Activated CD4-positive, CD25-positive, alpha-beta regulatory T cell treated with anti-CD3 and anti-CD28 coated beads, Interleukin-2, amount 50 U/mL, for 72 hours (primary cell): Measurements from ENCODE around the gene WNT11.
A peak's percentile ranks its signal among the peaks of the same experiment; 100 is the strongest.

Source experiments
- DNase-seq: peaks from one replicate; pipeline ENCODE4 v3.0.0; 2021

Gene WNT11

DNA sequence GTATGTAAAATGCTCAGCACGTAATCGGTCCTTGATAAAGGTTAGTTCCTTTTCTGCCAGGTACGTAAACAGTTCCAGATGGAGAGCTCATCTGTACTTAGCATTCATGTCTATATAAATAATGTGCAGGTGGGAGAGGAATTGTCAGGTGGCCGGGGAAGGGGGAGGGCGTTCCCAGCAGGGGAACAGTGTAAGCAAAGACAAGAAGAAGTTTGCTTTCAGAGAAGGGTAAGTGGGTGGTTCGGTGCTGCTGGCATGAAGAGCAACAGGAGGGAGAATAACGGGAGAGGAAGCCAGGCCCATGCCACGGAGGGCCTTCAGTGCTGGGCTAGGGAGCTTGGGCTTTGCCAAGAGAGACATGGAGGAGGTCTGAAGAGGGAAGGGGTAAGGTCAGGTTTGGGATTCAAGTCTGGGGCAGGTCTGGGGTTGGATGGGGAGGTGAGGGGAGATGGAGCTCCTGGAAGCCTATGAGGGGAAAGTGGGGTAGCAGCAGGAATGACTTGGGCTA, 11.4 kb upstream of the WNT11 start:
- DNase-seq = no peak

- no peak for DNase-seq
Observed at GRCh38 chr11:76216536-76217325, 10.4 kb upstream of the WNT11 start.

- no peak for DNase-seq
Observed at GRCh38 chr11:76215941-76216340, 9.6 kb upstream of the WNT11 start.

DNA sequence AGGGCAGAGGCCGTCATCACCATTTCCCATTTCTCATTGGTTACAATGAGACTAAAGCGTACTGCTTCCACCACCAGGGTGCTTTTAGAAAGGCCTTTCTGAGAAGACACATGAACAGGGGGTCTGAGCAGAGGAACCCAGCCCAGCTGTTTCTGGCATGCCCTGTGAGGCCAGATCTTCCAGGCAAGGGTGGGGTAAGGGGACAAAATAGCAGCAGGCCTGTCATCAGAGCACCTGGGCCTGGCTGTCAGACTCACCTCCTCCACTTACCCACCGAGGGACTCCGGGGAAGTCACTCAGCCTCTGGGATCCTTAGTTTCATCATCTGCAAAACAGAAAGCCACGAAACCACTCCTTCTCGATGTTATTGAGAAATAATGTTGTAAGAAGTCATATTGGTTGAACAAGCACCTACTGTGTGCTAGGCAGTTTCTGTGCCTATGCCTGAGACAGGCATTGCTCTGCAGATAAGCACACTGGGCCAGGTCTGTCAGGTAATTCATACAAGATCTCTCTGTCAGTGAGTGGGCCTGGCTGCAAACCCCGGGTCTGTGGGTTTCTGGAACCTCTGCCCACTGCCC, 8.8 kb upstream of the WNT11 start:
- no peak for DNase-seq

DNA sequence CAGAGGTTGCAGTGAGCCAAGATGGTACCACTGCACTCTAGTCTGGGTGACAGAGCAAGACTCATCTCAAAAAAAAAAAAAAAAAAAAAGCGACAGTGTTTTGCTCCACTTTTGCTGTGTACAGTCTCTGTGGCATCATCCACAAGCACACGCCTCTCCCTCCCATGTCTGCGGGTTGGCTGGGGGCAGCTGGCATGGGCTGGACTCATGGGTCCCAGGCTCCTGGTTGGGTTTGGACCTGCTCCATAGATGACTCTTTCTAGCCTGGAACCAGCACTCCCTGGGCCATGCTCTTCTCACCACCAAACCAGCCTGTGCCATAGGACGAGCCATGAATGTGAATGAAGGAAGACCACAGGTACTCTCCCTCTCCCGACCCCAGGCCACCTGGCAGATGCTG, 7.9 kb upstream of the WNT11 start:
- DNase-seq = no peak

GRCh38 chr11:76212086-76213035, 6.1 kb upstream of the WNT11 start:
- DNase-seq = no peak

- no peak for DNase-seq
Observed at GRCh38 chr11:76210931-76211851, 4.9 kb upstream of the WNT11 start.

DNA sequence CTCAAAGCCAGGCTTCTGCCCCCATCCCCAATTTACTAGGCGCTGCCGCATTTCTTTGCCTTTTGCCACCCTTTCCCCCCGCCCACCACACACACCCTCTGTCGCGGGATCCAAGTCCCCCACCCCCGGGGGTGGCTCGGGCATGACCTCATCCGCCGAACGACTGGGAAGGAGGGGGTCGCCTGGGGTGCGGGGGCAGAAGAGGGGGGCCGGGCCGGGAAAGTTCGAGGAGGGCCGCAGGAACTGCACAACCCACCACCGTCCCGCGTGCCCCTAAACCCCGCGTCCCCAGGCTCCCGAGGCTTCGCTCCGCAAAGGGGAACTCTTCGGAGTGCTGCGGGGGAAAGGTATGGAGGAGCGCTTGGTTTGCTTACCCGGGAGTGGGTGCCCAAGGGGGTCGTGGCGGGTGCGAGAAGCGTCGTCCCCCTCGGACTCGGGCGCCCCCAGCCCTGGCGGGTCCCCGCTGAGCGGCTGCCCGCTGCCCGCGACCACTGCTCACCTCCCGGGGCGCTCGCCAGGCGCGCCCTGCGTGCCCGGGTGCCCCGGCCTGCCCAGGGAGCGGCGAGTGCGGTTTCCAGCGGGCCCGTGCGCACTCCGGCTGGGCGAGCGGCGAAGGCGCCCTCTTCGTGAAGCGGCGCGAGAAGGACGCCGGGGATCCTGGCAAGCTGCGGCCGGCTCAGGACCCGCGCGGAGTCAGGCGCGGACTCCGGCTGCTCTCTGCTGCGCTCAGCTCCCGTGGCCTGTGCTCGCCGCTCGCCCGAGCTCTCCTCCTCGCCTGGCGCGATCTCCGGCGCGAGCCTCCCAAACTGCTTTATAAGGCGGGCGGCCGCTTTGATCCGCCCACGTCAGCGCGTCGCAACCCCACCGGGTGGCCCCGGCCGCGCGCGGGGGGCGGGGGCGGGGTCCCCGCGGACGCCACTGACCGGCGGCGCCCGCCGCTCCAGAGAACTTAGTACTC, 4.0 kb upstream of the WNT11 start:
- no peak for DNase-seq

DNA sequence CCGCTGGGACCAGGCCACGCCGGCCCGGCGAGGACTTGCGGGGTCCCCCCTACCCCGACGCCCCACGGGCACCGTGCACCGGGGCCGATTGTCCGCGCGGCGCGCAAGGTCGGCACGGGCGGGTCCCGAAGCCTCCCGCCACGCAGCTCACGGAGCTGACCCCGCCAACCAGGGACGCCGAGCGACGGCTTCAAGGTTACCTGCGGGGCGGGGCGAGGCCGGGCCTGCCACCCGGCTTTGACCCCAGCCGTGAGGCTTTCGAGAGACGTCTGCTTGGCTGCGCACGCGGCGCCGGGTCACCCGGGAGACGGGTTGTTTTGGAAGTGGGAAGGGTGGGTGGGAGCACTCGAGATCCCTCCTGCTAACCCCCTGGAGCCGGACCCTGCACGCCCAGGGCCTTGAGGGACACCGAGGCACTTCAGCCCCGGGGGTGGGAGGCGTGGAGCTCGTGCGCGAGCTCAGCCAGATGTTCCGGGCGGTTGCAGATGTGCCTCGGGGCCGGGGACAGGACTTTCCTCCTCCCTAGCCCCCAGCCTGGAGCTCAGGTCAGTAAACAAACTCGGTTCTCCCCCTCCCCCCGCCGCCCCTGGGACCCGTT, 3.2 kb upstream of the WNT11 start:
- DNase-seq = peak; percentile 45

- peak; percentile 83 for DNase-seq
Observed at GRCh38 chr11:76208438-76209374, 2.4 kb upstream of the WNT11 start.

GRCh38 chr11:76207642-76208401, 1.5 kb upstream of the WNT11 start:
- peak; percentile 82 for DNase-seq

GRCh38 chr11:76206077-76206326, 300 bp downstream of the WNT11 start:
- DNase-seq = no peak

- DNase-seq = no peak
Observed at GRCh38 chr11:76205252-76206076, 838 bp downstream of the WNT11 start.

DNA sequence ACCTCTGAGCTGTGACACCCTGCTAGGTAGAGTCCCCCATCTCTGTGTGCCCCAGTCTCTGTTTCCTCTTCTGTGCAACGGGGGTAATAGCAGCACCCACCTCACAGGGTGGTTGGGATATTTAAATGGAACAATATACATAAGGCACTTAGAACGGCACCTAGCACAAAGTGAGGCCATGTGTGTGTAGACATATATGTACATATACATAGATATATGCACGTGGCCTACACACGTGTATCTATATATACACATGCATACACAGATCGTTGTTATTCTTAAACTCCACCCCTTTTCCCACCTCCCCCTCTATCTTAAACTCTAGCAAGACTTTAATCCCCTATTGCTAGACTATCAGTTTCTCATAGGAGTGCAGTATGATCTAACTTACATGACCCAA, 2.4 kb downstream of the WNT11 start:
- DNase-seq = no peak

DNA sequence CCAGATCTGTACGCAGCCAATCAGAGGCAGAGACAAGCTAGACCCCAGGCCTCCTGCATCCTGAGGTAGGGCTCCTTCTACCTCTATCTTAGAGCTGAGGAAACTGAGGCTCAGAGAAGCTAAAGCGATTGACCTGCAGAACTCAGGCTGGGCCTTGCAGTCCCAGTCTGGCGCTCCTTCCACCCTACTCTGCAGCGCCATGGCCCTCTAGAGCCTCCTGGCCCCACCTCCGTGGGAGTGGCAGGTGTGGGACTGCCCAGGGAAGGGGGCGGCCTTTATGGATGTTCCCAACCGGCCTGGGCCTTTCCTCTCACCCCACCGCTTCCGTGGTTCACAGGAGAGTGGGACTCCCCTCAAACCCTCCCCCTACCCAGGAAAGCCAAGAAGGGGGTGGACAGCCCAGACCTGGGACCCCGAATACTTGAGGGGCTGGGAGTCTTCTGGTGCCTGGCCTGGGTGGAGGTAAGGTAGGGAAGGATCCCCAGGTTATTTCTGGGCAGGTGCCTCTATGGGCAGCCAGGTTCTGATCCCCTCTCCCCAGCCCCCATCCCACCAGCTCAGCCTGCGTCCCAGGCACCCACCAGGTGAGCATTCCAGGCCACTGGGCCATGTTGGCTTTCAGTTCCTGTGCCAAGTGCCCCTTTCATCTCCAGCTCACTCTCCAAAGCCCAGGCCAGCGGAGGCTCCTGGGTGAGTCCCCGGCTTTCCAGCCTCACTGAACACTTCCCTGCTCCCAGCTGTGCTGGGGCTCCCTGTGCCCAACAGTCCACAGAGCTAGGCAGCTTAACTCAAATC, 3.0 kb downstream of the WNT11 start:
- no peak for DNase-seq

DNA sequence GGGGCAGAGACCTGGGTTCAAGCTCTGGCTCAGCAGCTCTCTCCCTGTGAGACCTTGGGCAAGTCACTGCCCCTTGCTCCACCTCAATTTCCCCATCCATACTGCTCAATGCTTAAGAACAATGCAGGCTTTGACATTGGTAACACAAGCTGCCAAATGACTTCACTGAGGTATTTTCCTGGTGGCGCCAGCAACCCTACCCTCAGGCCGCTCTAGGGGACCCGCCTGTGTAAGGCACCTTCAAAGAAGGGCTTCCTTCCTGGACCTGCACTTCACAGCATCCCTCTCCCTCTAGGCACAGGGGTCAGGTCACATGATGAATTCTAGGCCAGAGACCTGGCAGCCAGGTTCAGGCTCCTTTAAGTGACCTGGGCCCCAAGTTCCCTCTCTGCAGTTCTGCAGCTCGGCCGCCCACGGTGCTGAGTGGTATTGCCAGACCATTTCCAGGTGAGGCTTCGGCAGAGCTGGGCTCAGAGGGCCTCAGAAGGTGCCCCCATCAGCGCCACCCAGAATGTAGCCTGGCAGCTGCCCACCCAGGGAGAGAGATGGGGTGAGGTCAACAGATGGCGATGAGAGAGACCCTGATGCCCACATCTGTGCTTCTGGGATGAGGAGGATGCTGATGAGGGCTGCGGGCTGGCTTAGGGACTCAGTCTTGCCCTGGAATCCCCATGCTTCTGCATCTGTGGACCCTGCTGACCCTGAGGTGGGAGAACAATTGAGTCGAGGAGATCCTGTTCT, 4.5 kb downstream of the WNT11 start:
- DNase-seq = no peak
